Neural progenitor cell (in vitro differentiated cells): ENCODE data around the gene BICDL1.

ENCODE experiments used
- CTCF ChIP-seq: fragments of 200-600 bp; sonication (generic); IDR thresholded peaks from 2 replicates; pipeline ENCODE4 v1.5.1; 2017; ENCODE audit warnings: antibody characterized with exemption, mild to moderate bottlenecking
- EZH2 ChIP-seq: fragments of 200-600 bp; sonication (generic); IDR thresholded peaks from 2 replicates; pipeline ENCODE4 v1.6.1; 2017; ENCODE audit warnings: antibody characterized with exemption, mild to moderate bottlenecking, moderate library complexity
- EZH2phosphoT487 ChIP-seq: fragments of 200-600 bp; sonication (generic); IDR thresholded peaks from 2 replicates; pipeline ENCODE4 v1.6.1; 2017; ENCODE audit warnings: antibody characterized with exemption

- TF ChIP-seq CTCF, result no peak
- TF ChIP-seq EZH2, result no peak
- no peak for TF ChIP-seq EZH2phosphoT487
Observed at GRCh38 chr12:120067084-120067869, 78.2 kb downstream of the BICDL1 start.
